LNCaP clone FGC (cell line): ENCODE measurements around the gene BCAS3.
A peak's percentile ranks its signal among the peaks of the same experiment; 100 is the strongest.

Source experiments
- DNase-seq: peaks from one replicate; pipeline ENCODE4 v3.0.0-alpha.2; 2011; ENCODE audit warnings: low read depth
- H3K4me3 ChIP-seq: 2 replicates; pipeline ENCODE4 v1.5.1; 2011; ENCODE audit warnings: mild to moderate bottlenecking, low read depth, low read length, control low read depth
- TF ChIP-seq, protein P1 (sequence below): IDR thresholded peaks from 2 replicates; pipeline ENCODE4 v1.5.1; 2012; ENCODE audit warnings: mild to moderate bottlenecking; ENCODE audit not compliant: control insufficient read depth, insufficient read depth; ENCODE audit errors: extremely low read depth

Gene BCAS3

DNA sequence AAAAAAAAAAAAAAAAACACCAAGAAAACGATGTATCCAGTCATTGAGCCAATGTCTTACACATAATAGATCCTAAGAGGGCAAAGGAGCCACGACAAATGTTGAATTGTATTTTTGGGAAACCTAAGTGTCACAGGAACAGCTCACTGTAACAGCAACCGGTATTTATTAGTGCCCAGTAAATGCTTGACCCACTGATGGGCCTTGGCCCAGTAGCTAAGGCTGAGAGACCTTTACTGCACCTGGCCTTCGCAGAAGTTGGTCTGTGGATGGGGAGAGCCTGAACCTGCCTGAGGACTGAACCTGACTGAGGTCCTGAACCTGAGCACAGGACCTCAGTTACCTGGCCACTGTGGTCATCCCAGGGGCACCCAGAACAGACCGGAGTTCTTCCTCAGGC is 657.0 kb downstream of the BCAS3 start:
- no peak for DNase-seq
- TF ChIP-seq, protein P1, sequence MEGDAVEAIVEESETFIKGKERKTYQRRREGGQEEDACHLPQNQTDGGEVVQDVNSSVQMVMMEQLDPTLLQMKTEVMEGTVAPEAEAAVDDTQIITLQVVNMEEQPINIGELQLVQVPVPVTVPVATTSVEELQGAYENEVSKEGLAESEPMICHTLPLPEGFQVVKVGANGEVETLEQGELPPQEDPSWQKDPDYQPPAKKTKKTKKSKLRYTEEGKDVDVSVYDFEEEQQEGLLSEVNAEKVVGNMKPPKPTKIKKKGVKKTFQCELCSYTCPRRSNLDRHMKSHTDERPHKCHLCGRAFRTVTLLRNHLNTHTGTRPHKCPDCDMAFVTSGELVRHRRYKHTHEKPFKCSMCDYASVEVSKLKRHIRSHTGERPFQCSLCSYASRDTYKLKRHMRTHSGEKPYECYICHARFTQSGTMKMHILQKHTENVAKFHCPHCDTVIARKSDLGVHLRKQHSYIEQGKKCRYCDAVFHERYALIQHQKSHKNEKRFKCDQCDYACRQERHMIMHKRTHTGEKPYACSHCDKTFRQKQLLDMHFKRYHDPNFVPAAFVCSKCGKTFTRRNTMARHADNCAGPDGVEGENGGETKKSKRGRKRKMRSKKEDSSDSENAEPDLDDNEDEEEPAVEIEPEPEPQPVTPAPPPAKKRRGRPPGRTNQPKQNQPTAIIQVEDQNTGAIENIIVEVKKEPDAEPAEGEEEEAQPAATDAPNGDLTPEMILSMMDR = no peak

DNA sequence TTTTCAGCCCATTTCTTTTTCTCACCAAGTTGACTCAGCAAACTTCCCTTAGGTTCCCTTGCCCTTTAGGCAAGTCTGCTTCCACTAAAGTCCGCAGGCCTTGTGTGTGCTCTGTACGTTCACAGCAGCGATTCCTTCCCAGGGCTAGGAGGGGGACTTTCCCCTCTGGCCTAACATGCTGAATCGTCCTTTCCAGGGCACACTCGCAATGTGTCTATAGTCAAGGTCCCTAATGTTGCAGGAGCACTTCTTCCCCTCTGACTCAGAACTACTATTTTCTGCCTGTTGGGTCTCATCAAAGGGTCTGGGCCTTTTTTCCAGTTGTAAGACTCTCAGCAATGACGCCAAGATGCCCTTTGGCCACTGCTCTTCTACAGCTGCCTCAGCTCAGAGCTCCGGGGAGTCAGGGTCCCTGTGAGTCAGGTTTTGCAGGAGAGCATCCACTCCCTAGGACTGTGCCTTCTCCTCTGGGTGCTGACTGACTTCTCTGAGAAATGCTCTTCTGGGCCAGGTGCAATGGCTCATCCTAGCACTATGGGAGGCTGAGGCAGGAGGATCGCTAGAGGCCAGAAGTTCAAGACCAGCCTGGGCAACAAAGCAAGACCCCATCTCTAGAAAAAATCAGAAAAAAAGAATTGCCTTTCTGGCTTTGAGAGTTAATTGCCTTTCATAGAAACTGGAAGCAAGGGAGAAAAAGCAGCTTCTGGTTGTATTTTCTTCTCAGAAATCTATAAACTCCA is 657.6 kb downstream of the BCAS3 start:
- TF ChIP-seq, protein P1 = no peak

More for the DNA sequence above, 657.0 kb downstream of the BCAS3 start:
- no peak overlapping the region for H3K4me3 ChIP-seq

DNA sequence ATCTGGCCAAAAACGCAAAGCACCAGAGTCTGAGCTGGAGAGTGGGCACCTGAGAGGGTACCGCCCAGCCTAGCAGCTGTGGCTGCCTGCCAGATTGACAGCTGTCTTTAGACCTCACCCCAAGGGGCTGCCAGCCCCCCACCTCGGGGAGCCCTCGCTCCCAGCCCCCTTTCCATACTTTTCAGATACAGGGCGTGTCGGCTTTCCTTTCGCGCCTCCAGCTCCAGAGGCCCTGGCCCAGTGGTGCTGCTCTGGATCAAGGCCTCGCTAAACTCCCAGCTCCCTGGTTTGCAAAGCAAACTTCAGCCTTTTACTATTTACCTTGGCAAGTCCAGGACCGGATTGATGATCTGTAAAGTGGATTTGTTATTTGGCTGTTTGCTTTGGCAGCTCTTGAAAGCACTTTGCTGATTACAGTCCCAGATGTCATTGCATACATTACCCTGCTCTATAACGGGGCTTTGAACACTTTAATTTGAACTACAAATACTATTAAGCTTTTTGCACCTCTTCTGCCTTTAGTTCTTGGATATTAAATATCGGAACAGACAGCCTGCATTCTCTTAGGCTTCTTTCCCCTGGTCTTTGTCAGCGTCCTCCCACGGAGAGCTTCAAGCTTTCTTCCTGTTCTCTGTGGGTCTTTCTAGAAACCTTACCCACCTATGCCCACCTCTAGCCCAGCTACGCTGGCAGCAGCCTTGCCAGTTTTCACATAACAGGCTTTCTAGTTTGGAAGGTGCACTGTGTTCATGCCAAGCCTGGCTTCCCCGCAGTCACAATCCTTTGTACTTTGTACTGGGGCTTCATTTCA is 658.4 kb downstream of the BCAS3 start:
- no peak overlapping the region for H3K4me3 ChIP-seq
- TF ChIP-seq, protein P1 = no peak
- DNase-seq = peak; percentile 97

More for the DNA sequence above, 657.6 kb downstream of the BCAS3 start:
- DNase-seq = no peak
- no peak overlapping the region for H3K4me3 ChIP-seq

DNA sequence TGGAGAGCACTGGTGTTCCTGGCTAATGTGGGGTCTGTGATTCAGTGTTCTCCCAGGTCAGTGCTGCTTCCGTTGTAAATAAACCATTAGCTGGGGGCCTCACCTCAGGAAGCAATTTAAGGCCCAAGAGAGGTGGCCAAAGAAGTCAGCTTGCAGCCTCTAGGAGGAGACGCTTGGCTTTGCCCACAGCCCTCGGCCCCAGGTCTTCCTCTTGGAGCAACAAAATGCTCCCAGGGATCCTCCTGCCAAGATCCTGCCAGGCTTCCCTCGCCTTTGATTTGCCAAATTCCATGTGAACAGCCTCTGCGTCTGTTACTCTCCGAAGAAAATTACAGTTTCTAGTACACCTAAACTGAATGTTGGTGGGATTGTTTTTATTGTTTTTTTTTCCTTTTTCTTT is 659.6 kb downstream of the BCAS3 start:
- no peak overlapping the region for H3K4me3 ChIP-seq
- TF ChIP-seq, protein P1 = no peak
- DNase-seq = no peak

DNA sequence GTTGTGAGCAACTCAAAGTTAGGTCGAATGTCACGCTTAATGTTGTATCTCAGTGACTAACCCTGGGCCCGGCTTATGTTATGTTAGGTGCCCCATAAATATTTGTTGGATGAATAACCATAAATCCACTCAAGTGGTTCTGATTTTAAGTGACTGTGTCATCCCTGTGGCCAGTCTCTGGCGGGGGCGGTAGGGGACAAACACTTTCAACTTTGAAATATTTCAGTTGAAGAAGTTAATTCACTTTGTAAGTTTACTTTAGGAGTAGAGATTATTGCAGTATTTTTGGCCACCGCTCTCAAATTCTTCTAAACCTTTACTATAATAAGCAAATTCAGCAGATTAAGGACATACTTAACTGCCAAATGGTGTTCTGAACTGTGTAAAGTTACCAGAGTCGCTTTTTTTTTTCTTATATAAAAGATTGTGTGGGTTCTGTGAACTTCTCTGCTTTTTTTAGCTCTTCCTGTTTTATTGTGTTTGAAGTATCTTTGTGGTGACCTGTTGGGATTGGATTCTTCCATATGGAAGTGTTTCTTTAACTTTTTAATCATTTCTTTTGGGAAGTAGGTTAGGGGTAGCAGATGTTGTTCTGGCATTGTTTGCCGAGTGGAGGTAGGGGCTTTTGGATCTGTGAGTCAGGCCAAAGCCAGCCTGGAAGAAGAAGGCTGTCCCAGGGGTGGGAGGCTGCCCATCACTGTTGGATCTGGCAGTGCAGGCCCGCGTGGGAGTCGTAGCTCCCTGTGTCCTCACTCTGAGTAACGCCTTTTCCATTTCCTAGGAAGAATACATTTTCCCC is 660.5 kb downstream of the BCAS3 start:
- DNase-seq = no peak
- TF ChIP-seq, protein P1 = no peak
- H3K4me3 ChIP-seq = no peak overlapping the region

DNA sequence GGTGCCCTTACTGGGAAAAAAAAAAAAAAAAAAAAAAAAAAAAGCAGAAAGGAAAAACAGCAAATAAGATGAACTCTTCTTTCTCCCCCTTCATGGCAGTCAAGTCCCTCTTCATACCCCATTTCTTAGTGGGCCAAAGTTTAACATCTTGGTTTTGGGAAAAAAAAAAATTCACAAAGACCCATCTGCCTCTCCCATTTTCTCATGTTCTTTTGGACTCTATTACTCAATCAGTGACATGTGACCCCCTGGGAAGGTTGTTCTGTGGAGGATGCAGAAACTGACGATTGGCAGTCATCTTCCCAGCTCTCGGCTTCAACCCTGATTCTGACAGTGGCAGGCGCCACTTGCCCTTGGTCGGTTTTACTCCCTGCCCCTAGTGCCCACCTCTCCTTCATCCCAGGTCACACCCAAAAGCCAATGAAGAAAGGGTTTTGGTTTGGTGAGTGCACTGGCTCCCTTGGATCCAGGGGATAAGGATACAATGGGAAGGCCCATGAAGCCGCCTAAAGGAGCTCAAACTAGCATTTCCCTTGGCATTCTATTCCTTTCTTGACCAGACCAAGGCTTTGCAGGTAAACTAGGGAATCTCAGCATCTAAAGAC is 661.3 kb downstream of the BCAS3 start:
- H3K4me3 ChIP-seq = no peak overlapping the region
- TF ChIP-seq, protein P1 = no peak
- no peak for DNase-seq
